ENCODE results near the gene MAPKAP1.

Gene MAPKAP1

DNA sequence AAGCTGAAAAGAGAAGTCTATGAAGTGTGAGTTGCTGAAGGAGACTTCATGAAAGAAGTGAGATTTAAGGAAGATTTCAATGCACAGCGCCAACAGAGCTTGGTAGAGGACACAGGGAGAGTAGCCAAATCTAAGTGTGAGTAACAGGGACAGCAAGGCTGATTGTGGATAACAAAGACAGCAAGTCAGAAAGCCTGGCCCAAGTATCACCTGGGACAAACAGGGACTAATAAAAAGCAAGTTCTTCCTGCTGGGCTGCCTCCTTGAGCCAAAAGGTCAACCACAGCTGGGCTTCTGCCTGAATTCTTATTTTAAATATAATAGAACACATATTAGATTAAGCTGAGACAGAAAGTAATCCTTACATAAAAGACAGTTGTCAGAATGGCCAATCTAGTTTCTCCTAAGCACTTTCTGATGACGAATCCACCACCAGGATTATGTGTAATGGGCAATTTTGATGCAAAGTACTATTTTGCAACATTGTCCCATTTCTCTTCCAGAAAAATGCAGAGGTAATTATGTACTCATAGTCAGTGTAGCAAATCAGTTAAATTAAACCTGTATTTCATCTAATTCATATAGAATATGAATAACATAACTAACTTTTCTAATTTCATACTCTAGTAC lies 73.8 kb downstream of the MAPKAP1 start:
- Mint-ChIP-seq H3K27me3 (no peaks in the 10 kb centered on the region), H3K4me3 (no peak overlapping the region), H3K9me3 (no peaks in the 10 kb centered on the region), H3K36me3 (no peaks in the 10 kb centered on the region), H3K27ac (no peak overlapping the region), H3K4me1 (peaks cover 47% of the 10 kb centered on the region)
- DNase-seq: no peak
- CTCF ChIA-PET: interaction anchor here (0.9 to 2.0 kb wide), 6 partner anchors 12 to 226 kb away, joined by 3 to 12 read pairs (median 4); no protein-coding TSS in a partner anchor

DNA sequence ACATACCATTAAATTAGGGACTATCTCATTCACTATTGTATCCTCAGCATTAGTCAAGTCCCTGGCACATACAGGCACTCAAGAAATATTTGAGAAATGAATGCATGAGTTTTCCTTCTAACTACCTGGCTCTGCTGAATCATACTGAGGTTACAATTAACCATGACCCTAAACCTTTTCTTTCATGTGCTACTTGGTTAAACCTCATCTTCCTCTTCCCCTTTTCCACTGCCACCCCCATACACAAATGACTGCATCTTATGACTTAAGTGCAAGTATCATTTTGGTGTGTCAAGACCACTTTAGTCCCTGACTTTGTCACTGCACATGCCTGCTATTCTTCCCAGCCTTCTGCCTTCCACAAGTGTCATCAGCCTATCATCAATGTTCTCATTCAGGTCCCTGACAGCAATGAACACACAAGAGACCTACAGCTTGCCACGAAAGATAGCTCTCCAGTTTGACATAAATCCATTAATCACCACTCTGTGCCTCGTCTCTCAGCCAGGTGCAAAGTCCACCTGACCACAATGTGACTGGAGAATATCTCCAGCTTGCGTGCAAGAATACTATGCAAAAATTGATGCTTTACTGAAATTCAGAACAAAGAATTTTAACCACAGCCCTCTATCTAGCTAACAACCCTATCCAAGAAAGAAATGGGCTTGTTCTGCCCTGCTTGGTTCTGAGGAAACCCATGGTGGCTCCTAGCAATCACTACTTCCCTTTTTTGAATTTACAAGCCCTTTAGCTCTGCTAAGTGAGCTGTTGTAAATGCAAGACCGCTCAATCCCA lies 74.5 kb downstream of the MAPKAP1 start:
- Mint-ChIP-seq H3K4me1 (peaks cover 47% of the 10 kb centered on the region), H3K27ac (no peak overlapping the region), H3K36me3 (no peaks in the 10 kb centered on the region), H3K27me3 (no peaks in the 10 kb centered on the region), H3K4me3 (no peak overlapping the region), H3K9me3 (no peaks in the 10 kb centered on the region)
- no peak for DNase-seq
- CTCF ChIA-PET: interaction anchor here (0.9 to 2.0 kb wide), 6 partner anchors 13 to 225 kb away, joined by 3 to 12 read pairs (median 4); no protein-coding TSS in a partner anchor

DNA sequence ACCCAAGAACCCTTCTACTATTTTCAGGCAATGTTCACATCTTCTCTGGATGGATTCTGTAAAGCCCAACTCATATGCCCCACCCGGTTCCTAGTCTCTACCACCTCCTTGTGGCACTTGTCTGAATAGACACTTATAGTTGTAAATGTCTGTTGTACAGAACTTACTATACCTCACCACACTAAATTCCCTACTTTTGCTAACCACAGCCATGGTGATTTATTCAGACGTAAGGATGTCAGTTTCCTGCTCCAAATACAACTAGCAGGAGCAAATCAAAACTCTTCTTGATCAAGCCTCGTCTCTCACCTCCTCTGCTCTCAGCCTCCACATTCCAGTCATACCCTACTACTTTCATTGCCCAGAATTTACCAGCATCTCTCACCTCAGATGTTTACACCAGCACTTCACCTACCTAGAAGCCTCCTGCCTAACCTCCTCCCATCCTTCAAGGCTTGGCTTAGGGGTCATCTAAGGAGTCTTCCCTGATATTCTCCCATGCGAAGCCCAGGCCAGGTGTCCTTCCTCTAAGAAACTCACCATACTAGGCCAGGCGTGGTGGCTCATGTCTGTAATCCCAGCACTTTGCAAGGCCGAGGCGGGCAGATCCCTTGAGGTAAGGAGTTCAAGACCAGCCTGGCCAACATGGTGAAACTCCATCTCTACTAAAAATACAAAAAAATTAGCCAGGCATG lies 75.5 kb downstream of the MAPKAP1 start:
- CTCF ChIA-PET: interaction anchor here (1.5 to 2.7 kb wide), 5 partner anchors 14 to 224 kb away, joined by 5 to 12 read pairs (median 8); no protein-coding TSS in a partner anchor
- DNase-seq: peak; percentile 38
- H3K4me3 Mint-ChIP-seq: no peak overlapping the region

DNA sequence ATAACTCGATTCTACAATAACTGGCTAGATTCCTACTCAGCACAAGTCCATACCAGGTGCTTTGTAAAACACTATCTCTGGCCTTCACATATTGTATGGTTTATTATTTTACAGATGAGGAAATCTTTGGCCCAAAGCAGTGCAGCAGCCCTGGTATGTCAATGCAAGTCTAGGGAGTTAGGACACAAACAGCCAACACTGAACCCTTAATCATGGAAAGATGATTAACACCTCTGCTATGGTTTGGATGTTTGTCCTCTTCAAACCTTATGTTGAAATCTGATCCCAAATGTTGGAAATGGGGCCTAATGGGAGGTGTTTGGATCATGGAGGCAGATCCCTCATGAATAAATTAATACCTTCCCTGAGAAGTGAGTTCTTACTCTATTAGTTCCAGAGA lies 76.6 kb downstream of the MAPKAP1 start:
- peaks cover 36% of the 10 kb centered on the region for H3K4me1 Mint-ChIP-seq
- DNase-seq: no peak
- no peaks in the 10 kb centered on the region for H3K9me3 Mint-ChIP-seq
- CTCF ChIA-PET: interaction anchor here (0.7 to 2.7 kb wide), 3 partner anchors 21 to 223 kb away, joined by 3 to 12 read pairs (median 6); no protein-coding TSS in a partner anchor
- H3K36me3 Mint-ChIP-seq: no peaks in the 10 kb centered on the region
- H3K27ac Mint-ChIP-seq: no peak overlapping the region
- no peaks in the 10 kb centered on the region for H3K27me3 Mint-ChIP-seq
- H3K4me3 Mint-ChIP-seq: no peak overlapping the region

More for the DNA sequence above, 75.5 kb downstream of the MAPKAP1 start:
- H3K4me1 Mint-ChIP-seq: peaks cover 45% of the 10 kb centered on the region
- H3K36me3 Mint-ChIP-seq: no peaks in the 10 kb centered on the region
- no peaks in the 10 kb centered on the region for H3K9me3 Mint-ChIP-seq
- H3K27ac Mint-ChIP-seq: peak overlapping the region; percentile 28
- no peaks in the 10 kb centered on the region for H3K27me3 Mint-ChIP-seq

DNA sequence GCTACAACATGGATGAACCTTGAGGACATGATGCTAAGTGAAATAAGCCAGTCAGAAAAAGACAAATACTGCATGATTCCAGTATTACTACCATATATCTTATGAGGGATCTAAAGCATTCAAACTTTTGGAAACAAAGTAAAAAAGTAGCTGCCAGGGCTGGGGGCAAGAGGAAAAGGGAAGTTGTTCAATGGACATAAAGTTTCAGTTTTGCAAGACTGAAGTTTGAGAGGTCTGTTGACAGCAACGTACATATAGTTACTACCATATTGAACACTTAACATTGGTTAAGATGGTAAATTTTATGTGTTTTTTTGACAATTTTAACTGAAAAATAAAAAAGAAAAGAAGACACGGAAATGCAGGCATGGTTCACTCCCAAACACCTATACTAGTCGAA lies 77.6 kb downstream of the MAPKAP1 start:
- no peak for DNase-seq
- Mint-ChIP-seq H3K27ac (no peak overlapping the region), H3K9me3 (no peaks in the 10 kb centered on the region), H3K36me3 (no peaks in the 10 kb centered on the region), H3K27me3 (no peaks in the 10 kb centered on the region), H3K4me1 (peaks cover 27% of the 10 kb centered on the region), H3K4me3 (no peak overlapping the region)
- CTCF ChIA-PET: interaction anchor here (2.0 to 2.7 kb wide), 2 partner anchors 71 to 222 kb away, joined by 6 to 12 read pairs; no protein-coding TSS in a partner anchor

DNA sequence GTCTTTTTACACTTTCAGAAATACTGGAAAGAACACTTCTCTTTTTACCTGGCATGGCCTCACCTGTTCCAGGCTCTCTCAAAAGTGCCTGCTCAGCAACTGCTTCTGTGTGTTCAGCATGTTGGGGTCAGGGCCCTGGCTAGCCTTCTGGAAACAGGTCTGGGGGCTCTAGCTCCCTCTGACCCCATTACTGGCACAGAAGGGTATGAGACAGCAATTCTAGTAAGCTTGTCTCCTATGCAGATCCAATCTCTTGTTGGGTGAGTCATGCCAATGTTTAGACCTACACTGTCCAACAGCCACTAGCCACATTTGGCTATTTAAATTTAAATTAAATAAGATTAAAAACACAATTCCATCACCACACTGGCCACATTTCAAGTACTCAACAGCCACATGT lies 80.8 kb downstream of the MAPKAP1 start:
- Mint-ChIP-seq H3K9me3 (no peaks in the 10 kb centered on the region), H3K27ac (no peak overlapping the region), H3K27me3 (no peaks in the 10 kb centered on the region), H3K36me3 (no peaks in the 10 kb centered on the region), H3K4me3 (no peak overlapping the region), H3K4me1 (peaks cover 3% of the 10 kb centered on the region)
- CTCF ChIA-PET: interaction anchor here (0.6 kb wide), 1 partner anchor 322 kb away, joined by 3 read pairs; no protein-coding TSS in a partner anchor
- no peak for DNase-seq

DNA sequence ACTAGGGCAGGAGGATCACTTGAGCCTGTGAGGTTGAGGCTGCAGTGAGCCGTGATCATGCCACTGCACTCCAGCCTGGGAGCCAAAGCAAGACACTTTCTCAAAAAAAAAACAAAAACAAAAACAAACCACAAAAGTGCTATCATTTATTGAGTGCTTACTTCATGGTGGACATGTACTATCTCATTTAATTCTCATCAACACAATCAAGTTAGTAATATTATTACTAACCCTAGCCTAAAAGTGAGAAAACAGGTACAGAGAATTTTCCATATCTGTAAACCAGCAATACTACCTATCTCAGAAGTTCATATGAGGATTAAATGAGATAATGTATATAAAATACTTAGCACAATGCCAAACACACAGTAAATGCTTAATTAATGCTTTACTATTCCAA lies 85.8 kb downstream of the MAPKAP1 start:
- CTCF ChIA-PET: no interaction called here
- H3K4me1 Mint-ChIP-seq: no peaks in the 10 kb centered on the region
- H3K4me3 Mint-ChIP-seq: no peak overlapping the region
- no peak overlapping the region for H3K27ac Mint-ChIP-seq
- no peaks in the 10 kb centered on the region for H3K36me3 Mint-ChIP-seq
- H3K9me3 Mint-ChIP-seq: no peaks in the 10 kb centered on the region
- no peaks in the 10 kb centered on the region for H3K27me3 Mint-ChIP-seq
- no peak for DNase-seq

DNA sequence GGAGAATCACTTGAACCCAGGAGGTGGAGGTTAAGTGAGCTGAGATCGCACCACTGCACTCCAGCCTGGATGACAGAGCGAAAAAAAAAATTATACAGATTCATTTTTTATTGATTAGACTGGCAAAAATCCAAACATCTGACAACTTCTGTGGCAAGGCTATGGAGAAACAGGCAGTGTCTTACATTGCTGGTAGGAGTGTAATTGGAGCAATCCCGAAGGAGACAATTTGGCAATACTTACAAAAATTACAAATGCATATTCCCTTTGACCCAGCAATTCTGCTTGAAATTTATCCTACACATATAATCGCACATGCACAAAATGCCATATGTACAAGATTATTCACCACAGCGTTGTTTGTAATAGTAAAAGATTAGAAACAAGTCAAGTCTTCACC lies 86.8 kb downstream of the MAPKAP1 start:
- H3K36me3 Mint-ChIP-seq: no peaks in the 10 kb centered on the region
- H3K4me1 Mint-ChIP-seq: no peaks in the 10 kb centered on the region
- DNase-seq: no peak
- no peak overlapping the region for H3K27ac Mint-ChIP-seq
- no peaks in the 10 kb centered on the region for H3K9me3 Mint-ChIP-seq
- no peaks in the 10 kb centered on the region for H3K27me3 Mint-ChIP-seq
- no peak overlapping the region for H3K4me3 Mint-ChIP-seq
- CTCF ChIA-PET: no interaction called here

DNA sequence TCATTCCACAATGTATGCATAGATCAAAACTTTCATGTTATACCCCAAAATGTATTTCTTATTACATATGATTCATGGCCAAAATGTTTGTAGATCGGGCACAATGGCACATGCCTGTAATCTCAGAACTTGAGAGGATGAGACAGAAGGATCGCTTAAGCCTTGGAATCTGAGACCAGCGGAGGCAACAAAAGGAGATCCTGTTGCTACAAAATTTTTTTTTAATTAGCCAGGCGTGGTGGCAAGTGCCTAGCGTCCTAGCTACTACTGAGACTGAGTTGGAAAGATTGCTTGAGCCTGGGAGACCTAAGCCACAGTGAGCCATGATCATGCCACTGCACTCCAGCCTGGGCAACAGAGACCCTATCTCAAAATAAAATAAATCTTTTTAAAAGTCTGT lies 89.9 kb downstream of the MAPKAP1 start:
- CTCF ChIA-PET: no interaction called here
- Mint-ChIP-seq H3K36me3 (no peaks in the 10 kb centered on the region), H3K27me3 (no peaks in the 10 kb centered on the region), H3K4me1 (no peaks in the 10 kb centered on the region), H3K9me3 (no peaks in the 10 kb centered on the region), H3K27ac (no peak overlapping the region), H3K4me3 (no peak overlapping the region)
- no peak for DNase-seq

DNA sequence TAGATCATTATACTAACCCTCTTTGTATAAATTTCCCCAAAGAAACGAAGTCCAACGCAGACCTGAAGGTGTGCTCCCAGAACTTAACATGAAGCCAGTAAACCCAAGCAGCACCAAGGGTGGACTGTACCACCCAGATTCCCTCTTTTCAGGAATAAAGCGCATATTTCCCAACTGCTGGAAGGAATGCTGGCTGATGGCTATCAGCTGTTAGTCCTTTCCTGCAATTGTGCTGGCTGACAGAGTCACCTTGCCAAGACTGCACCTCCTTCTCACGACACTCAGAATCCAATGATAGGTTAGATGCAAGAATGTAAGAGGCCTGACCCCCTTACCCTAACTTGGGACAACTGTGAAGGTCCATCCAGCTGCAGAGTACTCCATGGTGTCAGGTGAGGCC lies 93.9 kb downstream of the MAPKAP1 start:
- no peaks in the 10 kb centered on the region for H3K4me1 Mint-ChIP-seq

DNA sequence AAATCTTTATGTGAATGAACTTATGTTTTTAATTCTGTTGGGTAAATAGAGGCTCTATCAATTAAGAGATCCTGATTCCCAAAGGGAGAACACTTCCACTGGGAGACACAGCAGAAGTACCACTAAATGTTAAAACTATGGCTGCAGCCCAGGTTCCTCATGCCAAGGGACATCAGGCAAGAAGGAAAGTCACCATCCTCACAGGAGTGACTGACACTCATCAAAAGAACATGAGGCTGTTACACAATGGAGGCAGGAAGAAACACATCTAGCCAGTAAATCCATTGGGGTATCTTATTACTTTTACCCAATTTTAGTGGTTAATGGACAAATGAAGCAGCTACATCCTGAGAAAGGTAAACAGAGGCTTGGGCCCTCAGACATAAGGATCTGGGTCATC lies 94.4 kb downstream of the MAPKAP1 start:
- CTCF ChIA-PET: no interaction called here
- H3K27me3 Mint-ChIP-seq: no peaks in the 10 kb centered on the region
- H3K4me1 Mint-ChIP-seq: no peaks in the 10 kb centered on the region

More for the DNA sequence above, 93.9 kb downstream of the MAPKAP1 start:
- Mint-ChIP-seq H3K27ac (no peak overlapping the region), H3K9me3 (no peaks in the 10 kb centered on the region), H3K36me3 (no peaks in the 10 kb centered on the region), H3K4me3 (no peak overlapping the region), H3K27me3 (no peaks in the 10 kb centered on the region)
- DNase-seq: no peak
- CTCF ChIA-PET: no interaction called here

DNA sequence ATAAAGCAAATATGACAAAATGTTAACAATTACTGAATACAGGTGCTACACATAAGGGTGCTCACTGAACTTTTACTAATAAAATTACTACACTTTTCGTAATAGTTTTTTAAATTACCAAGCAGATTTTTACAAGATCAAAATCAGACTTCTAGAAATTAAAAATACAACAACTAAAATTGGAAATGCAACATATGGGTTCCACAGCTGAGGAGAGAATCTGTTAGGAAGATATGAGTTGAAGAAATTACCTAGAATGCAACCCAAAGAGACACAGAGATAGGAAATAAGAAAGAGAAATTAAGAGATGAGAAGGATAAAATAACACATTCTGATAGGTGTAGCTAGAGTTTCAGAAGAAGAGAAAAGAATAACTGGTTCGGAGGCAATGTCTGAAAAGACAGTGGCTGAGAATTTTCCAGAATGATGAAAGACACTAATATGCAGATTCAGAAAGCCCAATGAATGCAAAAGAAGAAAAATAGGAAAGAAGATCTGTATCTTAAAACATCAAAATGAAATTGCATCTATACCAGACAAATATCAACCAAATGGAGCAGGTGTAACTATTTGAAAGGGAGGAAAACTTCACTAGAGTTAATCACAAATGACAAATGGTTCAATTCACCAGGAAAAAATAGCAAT lies 95.8 kb downstream of the MAPKAP1 start:
- Mint-ChIP-seq H3K27ac (no peak overlapping the region), H3K4me3 (no peak overlapping the region), H3K27me3 (no peaks in the 10 kb centered on the region), H3K9me3 (no peaks in the 10 kb centered on the region), H3K36me3 (no peaks in the 10 kb centered on the region), H3K4me1 (no peaks in the 10 kb centered on the region)
- CTCF ChIA-PET: no interaction called here
- DNase-seq: no peak

More for the DNA sequence above, 94.4 kb downstream of the MAPKAP1 start:
- Mint-ChIP-seq H3K4me3 (no peak overlapping the region), H3K27ac (no peak overlapping the region), H3K36me3 (no peaks in the 10 kb centered on the region), H3K9me3 (no peaks in the 10 kb centered on the region)
- DNase-seq: no peak

DNA sequence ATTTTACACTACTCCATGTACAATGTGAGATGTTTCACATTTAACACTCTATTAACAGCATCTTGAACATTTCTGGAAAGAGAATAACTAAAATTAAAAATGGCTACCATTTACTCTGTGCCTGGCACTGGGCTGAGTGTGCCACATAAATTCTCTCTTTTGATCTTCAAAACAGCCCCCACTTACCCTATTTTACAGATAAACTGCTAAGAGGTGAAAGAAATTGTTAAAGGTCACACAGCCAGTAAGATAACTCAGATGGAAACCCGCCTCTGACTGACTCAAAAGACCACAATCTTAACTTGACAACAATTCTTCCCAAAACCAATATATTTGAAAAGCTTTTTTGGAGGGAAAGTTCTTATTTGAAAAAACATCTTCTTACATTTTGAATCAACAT lies 97.3 kb downstream of the MAPKAP1 start:
- no peak overlapping the region for H3K4me3 Mint-ChIP-seq
- no peaks in the 10 kb centered on the region for H3K4me1 Mint-ChIP-seq
- H3K27me3 Mint-ChIP-seq: no peaks in the 10 kb centered on the region
- no peak overlapping the region for H3K27ac Mint-ChIP-seq
- CTCF ChIA-PET: interaction anchor here (0.8 kb wide), 1 partner anchor 21 kb away, joined by 3 read pairs; no protein-coding TSS in a partner anchor
- DNase-seq: no peak
- H3K36me3 Mint-ChIP-seq: no peaks in the 10 kb centered on the region
- no peaks in the 10 kb centered on the region for H3K9me3 Mint-ChIP-seq

All from activated naive CD4-positive, alpha-beta T cell treated with anti-CD3 and anti-CD28 coated beads, Interleukin-2, amount 10 ng/mL, durations not matched to agents 7 days and 5 days (primary cell).